Choroid plexus epithelial cell (primary cell): Measurements from ENCODE around the gene RIOK1.

Experiments used
- DNase-seq: peaks from one replicate; pipeline ENCODE4 v3.0.0-alpha.2; 2010; ENCODE audit warnings: low read depth
- H3K4me3 ChIP-seq: 2 replicates; pipeline ENCODE4 v1.5.1; 2011; ENCODE audit warnings: low read depth, mild to moderate bottlenecking, control low read depth, low read length, moderate library complexity
- TF ChIP-seq, protein P1 (sequence below): conservative IDR thresholded peaks from 2 replicates; pipeline ENCODE4 v1.5.1; 2011; ENCODE audit warnings: low read depth, mild to moderate bottlenecking, control low read depth, inconsistent platforms, low read length, moderate library complexity

RIOK1 gene

DNA sequence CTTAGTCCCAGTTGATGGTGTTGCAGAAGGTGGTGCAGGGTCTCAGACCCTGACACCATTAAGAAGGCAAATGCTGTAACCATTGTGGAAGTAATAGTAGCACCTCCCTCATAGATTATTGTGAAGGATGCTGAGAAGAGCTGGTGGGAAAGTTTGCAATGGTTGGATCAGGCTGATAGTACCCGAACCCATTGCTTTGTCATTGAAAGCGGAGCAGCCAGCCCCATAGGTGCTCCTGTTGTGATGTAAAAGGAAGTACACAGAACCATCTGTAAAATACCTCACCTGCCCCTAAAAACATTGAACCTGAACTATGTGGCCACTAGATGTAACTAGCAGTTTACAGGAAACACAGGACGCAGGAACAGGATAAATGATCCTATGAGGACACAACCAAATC is 31.5 kb downstream of the RIOK1 start:
- DNase-seq: no peak
- no peak overlapping the region for H3K4me3 ChIP-seq
- TF ChIP-seq, protein P1, sequence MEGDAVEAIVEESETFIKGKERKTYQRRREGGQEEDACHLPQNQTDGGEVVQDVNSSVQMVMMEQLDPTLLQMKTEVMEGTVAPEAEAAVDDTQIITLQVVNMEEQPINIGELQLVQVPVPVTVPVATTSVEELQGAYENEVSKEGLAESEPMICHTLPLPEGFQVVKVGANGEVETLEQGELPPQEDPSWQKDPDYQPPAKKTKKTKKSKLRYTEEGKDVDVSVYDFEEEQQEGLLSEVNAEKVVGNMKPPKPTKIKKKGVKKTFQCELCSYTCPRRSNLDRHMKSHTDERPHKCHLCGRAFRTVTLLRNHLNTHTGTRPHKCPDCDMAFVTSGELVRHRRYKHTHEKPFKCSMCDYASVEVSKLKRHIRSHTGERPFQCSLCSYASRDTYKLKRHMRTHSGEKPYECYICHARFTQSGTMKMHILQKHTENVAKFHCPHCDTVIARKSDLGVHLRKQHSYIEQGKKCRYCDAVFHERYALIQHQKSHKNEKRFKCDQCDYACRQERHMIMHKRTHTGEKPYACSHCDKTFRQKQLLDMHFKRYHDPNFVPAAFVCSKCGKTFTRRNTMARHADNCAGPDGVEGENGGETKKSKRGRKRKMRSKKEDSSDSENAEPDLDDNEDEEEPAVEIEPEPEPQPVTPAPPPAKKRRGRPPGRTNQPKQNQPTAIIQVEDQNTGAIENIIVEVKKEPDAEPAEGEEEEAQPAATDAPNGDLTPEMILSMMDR: no peak

DNA sequence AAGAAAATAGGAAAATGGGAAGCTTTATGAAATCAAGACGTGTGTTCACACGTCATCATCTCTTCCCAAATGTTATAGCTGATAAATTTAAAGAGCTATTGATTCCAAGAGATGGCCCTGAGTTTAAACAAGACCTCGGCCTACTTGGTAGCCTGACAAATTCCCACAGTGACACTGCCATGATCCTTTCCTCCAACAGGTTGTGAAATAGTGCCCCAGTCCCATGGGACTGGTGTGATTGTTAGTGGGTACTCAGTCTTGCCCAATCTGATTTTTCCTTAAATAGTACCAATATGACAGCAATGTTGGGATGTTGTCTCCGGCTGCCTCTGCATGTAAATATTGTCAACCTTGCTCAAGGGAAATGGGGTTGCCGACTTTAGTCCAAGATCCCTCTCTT is 34.5 kb downstream of the RIOK1 start:
- TF ChIP-seq, protein P1: no peak
- H3K4me3 ChIP-seq: no peak overlapping the region
- DNase-seq: no peak

- DNase-seq: peak; percentile 75
- TF ChIP-seq, protein P1: peak; percentile 75
- no peak overlapping the region for H3K4me3 ChIP-seq
These were observed 35.6 kb downstream of the RIOK1 start for GRCh38 chr6:7424967-7425807.

DNA sequence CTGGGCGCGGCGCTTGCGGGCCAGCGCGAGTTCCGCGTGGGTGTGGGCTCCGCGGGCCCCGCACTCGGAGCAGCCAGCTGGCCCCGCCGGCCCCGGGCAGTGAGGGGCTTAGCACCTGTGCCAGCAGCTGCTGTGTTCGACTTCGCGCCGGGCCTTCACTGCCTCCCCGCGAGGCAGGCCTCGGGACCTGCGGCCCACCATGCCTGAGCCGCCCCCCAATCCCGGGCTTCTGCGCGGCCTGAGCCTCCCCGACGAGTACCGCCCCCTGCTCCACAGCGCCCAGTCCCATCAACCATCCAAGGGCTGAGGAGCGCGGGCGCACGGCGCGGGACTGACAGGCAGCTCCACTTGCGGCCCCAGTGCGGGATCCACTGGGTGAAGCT is 36.2 kb downstream of the RIOK1 start:
- TF ChIP-seq, protein P1: no peak
- no peak for DNase-seq
- no peak overlapping the region for H3K4me3 ChIP-seq

- peak; percentile 36 for DNase-seq
- TF ChIP-seq, protein P1: no peak
- H3K4me3 ChIP-seq: peak overlapping the region; percentile 2
These were observed 37.0 kb downstream of the RIOK1 start for GRCh38 chr6:7426447-7427169.

GRCh38 chr6:7431313-7431673 is 41.7 kb downstream of the RIOK1 start:
- TF ChIP-seq, protein P1: no peak
- DNase-seq: no peak
- H3K4me3 ChIP-seq: no peak overlapping the region
